GM10266 (cell line): Measurements from ENCODE around the gene NCF2.

Experiments
- DNase-seq: peaks from one replicate; pipeline ENCODE4 v3.0.0; 2012; ENCODE audit errors: extremely low spot score
- TF ChIP-seq, protein P1 (sequence below): IDR thresholded peaks from 2 replicates; pipeline ENCODE4 v1.5.1; 2012; ENCODE audit warnings: mild to moderate bottlenecking, low read depth; ENCODE audit not compliant: control insufficient read depth, insufficient read depth; ENCODE audit errors: missing control alignments

The NCF2 gene

DNA sequence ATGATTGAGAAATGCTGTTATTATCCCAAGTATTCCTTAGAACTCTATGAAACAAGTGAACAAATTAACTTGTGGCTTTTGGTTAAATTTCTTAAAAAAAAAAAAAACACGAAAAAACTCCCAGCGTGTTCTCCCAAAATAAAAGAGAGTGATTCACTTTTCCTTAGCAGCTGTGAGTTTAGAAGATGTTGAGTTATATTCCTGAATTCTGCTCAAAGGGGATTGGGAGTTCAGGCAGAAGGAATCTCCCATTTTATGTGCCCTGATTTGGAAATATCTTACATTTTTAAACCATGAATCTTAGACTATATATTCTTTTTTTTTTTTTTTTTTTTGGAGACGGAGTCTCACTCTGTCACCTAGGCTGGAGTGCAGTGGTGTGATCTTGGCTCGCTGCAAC, 83.7 kb downstream of the NCF2 start:
- no peak for DNase-seq

More for the DNA sequence above, 83.7 kb downstream of the NCF2 start:
- TF ChIP-seq, protein P1, sequence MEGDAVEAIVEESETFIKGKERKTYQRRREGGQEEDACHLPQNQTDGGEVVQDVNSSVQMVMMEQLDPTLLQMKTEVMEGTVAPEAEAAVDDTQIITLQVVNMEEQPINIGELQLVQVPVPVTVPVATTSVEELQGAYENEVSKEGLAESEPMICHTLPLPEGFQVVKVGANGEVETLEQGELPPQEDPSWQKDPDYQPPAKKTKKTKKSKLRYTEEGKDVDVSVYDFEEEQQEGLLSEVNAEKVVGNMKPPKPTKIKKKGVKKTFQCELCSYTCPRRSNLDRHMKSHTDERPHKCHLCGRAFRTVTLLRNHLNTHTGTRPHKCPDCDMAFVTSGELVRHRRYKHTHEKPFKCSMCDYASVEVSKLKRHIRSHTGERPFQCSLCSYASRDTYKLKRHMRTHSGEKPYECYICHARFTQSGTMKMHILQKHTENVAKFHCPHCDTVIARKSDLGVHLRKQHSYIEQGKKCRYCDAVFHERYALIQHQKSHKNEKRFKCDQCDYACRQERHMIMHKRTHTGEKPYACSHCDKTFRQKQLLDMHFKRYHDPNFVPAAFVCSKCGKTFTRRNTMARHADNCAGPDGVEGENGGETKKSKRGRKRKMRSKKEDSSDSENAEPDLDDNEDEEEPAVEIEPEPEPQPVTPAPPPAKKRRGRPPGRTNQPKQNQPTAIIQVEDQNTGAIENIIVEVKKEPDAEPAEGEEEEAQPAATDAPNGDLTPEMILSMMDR = no peak
